ENCODE results near the gene RFX2. TPM values are rescaled to one million over a fixed set of nuclear protein-coding genes. Genes with fewer than 3 reads are reported as not detected.
A peak's percentile ranks its signal among the peaks of the same experiment; 100 is the strongest.

RFX2 gene
- total RNA-seq, 1 experiment from 2014 or later = 2.9 TPM

- H3K27me3 ChIP-seq (ENCODE audit: control insufficient read depth, insufficient read depth, low read length) = no peaks in the 10 kb centered on the region
- DNase-seq = no peak
- no peaks in the 10 kb centered on the region for H3K36me3 ChIP-seq (replicated peaks; ENCODE audit: control insufficient read depth, insufficient read depth, low read length)
- no peak overlapping the region for H3K4me3 ChIP-seq (ENCODE audit: insufficient read depth, low read depth, low read length)
Measured at GRCh38 chr19:5952193-5953029, 157.9 kb downstream of the RFX2 start.

GRCh38 chr19:5951338-5951861, 158.9 kb downstream of the RFX2 start:
- Histone ChIP-seq H3K36me3 (replicated peaks; ENCODE audit: control insufficient read depth, insufficient read depth, low read length) (no peaks in the 10 kb centered on the region), H3K4me3 (ENCODE audit: insufficient read depth, low read depth, low read length) (no peak overlapping the region), H3K27me3 (ENCODE audit: control insufficient read depth, insufficient read depth, low read length) (no peaks in the 10 kb centered on the region)
- DNase-seq = peak; percentile 85

- DNase-seq = no peak
- H3K36me3 ChIP-seq (replicated peaks; ENCODE audit: control insufficient read depth, insufficient read depth, low read length) = no peaks in the 10 kb centered on the region; the same call in 1 of the 2 replicates
- H3K27me3 ChIP-seq (ENCODE audit: control insufficient read depth, insufficient read depth, low read length) = no peaks in the 10 kb centered on the region
- no peak overlapping the region for H3K4me3 ChIP-seq (ENCODE audit: insufficient read depth, low read depth, low read length)
Measured at GRCh38 chr19:5950741-5951140, 159.6 kb downstream of the RFX2 start.

GRCh38 chr19:5949792-5950305, 160.5 kb downstream of the RFX2 start:
- Histone ChIP-seq H3K4me3 (ENCODE audit: insufficient read depth, low read depth, low read length) (no peak overlapping the region), H3K27me3 (ENCODE audit: control insufficient read depth, insufficient read depth, low read length) (no peaks in the 10 kb centered on the region), H3K36me3 (replicated peaks; ENCODE audit: control insufficient read depth, insufficient read depth, low read length) (no peaks in the 10 kb centered on the region; the same call in 1 of the 2 replicates)
- no peak for DNase-seq

- no peaks in the 10 kb centered on the region for H3K27me3 ChIP-seq (ENCODE audit: control insufficient read depth, insufficient read depth, low read length)
- no peaks in the 10 kb centered on the region; the same call in 1 of the 2 replicates for H3K36me3 ChIP-seq (replicated peaks; ENCODE audit: control insufficient read depth, insufficient read depth, low read length)
- H3K4me3 ChIP-seq (ENCODE audit: insufficient read depth, low read depth, low read length) = no peak overlapping the region
- no peak for DNase-seq
Measured at GRCh38 chr19:5948752-5949564, 161.3 kb downstream of the RFX2 start.

- H3K4me3 ChIP-seq (ENCODE audit: insufficient read depth, low read depth, low read length) = no peak overlapping the region
- DNase-seq = no peak
- H3K36me3 ChIP-seq (replicated peaks; ENCODE audit: control insufficient read depth, insufficient read depth, low read length) = no peaks in the 10 kb centered on the region; the same call in 1 of the 2 replicates
- H3K27me3 ChIP-seq (ENCODE audit: control insufficient read depth, insufficient read depth, low read length) = no peaks in the 10 kb centered on the region
Measured at GRCh38 chr19:5947435-5947834, 162.9 kb downstream of the RFX2 start.

- peaks cover 14% of the 10 kb centered on the region for H3K36me3 ChIP-seq (replicated peaks; ENCODE audit: control insufficient read depth, insufficient read depth, low read length)
- no peak overlapping the region for H3K4me3 ChIP-seq (ENCODE audit: insufficient read depth, low read depth, low read length)
- no peak for DNase-seq
- H3K27me3 ChIP-seq (ENCODE audit: control insufficient read depth, insufficient read depth, low read length) = no peaks in the 10 kb centered on the region
Measured at GRCh38 chr19:5943623-5944022, 166.7 kb downstream of the RFX2 start.

Other genes starting within 250 kb of the RFX2 start
- 0.18 TPM in 1 of 2 replicates, not detected in the other for gene FUT5, start 240.0 kb downstream of the RFX2 start, total RNA-seq (2014; rRNA removed; shearing (Covaris generic))
- gene NDUFA11, start 206.7 kb downstream of the RFX2 start, total RNA-seq (2014; rRNA removed; shearing (Covaris generic)) = 181 and 244 TPM in 2 replicates
- gene VMAC, start 205.6 kb downstream of the RFX2 start, total RNA-seq (2014; rRNA removed; shearing (Covaris generic)) = 2.1 and 3.5 TPM in 2 replicates
- gene CAPS, start 196.2 kb downstream of the RFX2 start, total RNA-seq (2014; rRNA removed; shearing (Covaris generic)) = 2.2 and 2.7 TPM in 2 replicates
- gene RANBP3, start 132.4 kb downstream of the RFX2 start, total RNA-seq (2014; rRNA removed; shearing (Covaris generic)) = 73.7 and 79.7 TPM in 2 replicates
- not detected in 2 replicates for gene ACSBG2, start 25.2 kb upstream of the RFX2 start, total RNA-seq (2014; rRNA removed; shearing (Covaris generic))
- gene MLLT1, start 169.5 kb upstream of the RFX2 start, total RNA-seq (2014; rRNA removed; shearing (Covaris generic)) = 16.1 and 17.3 TPM in 2 replicates
- not detected in 2 replicates for gene ACER1, start 223.1 kb upstream of the RFX2 start, total RNA-seq (2014; rRNA removed; shearing (Covaris generic))